ENCODE measurements around the gene CYTH3. TPM values are rescaled to one million over a fixed set of nuclear protein-coding genes. Genes with fewer than 3 reads are reported as not detected.
"Not testable (repeated sequence)": the region's sequence is repeated elsewhere in the genome, so short reads cannot be mapped to it uniquely, and the experiment has no call there.

Gene CYTH3
- polyA plus RNA-seq, 1 donor (not counting 4 experiments of a cell fraction or from before 2014, with no cell fraction given): 28.4 TPM

DNA sequence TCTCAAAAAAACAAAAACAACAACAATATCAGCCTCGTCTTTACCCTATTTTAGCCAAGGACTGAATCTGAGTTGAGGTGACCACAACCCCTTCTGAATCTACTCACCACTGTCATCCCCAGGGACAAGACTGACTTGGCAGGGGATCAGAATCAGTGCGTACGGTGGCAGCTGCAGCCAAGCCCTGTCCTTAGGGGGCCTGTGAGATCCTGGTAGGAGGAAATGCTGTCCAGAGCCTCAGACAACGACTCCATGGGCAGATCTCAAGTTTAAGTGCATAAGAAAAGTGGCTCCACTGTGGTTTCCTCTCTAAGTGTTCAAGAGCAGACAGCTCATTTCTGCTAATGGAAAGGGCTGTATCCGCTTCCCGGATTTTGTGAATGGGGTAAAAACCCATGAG, 22.4 kb upstream of the CYTH3 start:
- no peak overlapping the region for H3K4me3 ChIP-seq (ENCODE audit: control insufficient read depth in 2 of 3, extremely low read depth in 1 of 3, insufficient read depth in 2 of 3, low read depth in 1 of 3, low read length in 3 of 3)
- no peaks in the 10 kb centered on the region for H3K9me1 ChIP-seq (ENCODE audit: control insufficient read depth, extremely low read depth, insufficient read depth, low read length)
- H3K79me2 ChIP-seq (ENCODE audit: control insufficient read depth, insufficient read depth, low read length): no peaks in the 10 kb centered on the region
- H3K4me1 ChIP-seq (ENCODE audit: control insufficient read depth, extremely low read depth, insufficient read depth, low read length): peaks cover 9% of the 10 kb centered on the region
- no peak overlapping the region for H2AFZ ChIP-seq (ENCODE audit: control insufficient read depth, low read length)
- dilution Hi-C loops (cut with MboI; ENCODE audit: extremely low pct_ligation_motif_present, low sequenced_read_pairs): no loop called here
- H3K36me3 ChIP-seq (ENCODE audit: control insufficient read depth in 2 of 2, extremely low read depth in 1 of 2, insufficient read depth in 2 of 2, low read length in 2 of 2): no peaks in the 10 kb centered on the region
- no peak overlapping the region for H3K9ac ChIP-seq (ENCODE audit: control insufficient read depth, extremely low read depth, insufficient read depth, low read length)
- H3K27ac ChIP-seq (ENCODE audit: control insufficient read depth, insufficient read depth, low read length): no peak overlapping the region
- no peak for TF ChIP-seq EZH2 (IDR thresholded peaks at IDR 0.05; ENCODE audit: low read length)
- no peaks in the 10 kb centered on the region for H3K9me3 ChIP-seq (ENCODE audit: control insufficient read depth, low read depth, low read length)
- H3K27me3 ChIP-seq (ENCODE audit: control insufficient read depth, extremely low read depth, insufficient read depth, low read length): no peaks in the 10 kb centered on the region
- DNase-seq (ENCODE audit: low read depth, low spot score) (no peak), FAIRE-seq (no peak)
- H4K20me1 ChIP-seq (ENCODE audit: control insufficient read depth, extremely low read depth, insufficient read depth, low read length): no peaks in the 10 kb centered on the region
- H3K4me2 ChIP-seq (ENCODE audit: control insufficient read depth, extremely low read depth, insufficient read depth, low read depth, low read length): no peak overlapping the region

DNA sequence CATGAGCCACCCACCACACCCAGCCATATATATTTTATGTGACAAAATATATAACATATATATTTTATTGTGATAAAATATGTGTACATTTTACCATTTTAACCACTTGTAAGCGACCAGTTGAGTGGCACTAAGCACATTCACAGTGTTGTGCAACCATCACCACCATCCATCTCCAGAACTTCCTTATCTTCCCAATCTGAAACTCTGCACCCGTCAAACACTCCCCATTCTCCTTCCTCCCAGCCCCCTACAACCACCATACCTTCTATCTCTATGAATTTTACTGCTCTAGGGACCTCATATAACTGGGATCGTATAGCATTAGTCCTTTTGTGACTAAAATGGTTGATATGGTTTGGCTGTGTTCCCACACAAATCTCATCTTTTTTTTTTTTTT, 20.8 kb upstream of the CYTH3 start:
- H3K9me1 ChIP-seq (ENCODE audit: control insufficient read depth, extremely low read depth, insufficient read depth, low read length): no peaks in the 10 kb centered on the region
- no peak overlapping the region for H3K4me3 ChIP-seq (ENCODE audit: control insufficient read depth in 2 of 3, extremely low read depth in 1 of 3, insufficient read depth in 2 of 3, low read depth in 1 of 3, low read length in 3 of 3)
- no peaks in the 10 kb centered on the region for H3K27me3 ChIP-seq (ENCODE audit: control insufficient read depth, extremely low read depth, insufficient read depth, low read length)
- peaks cover 9% of the 10 kb centered on the region for H3K4me1 ChIP-seq (ENCODE audit: control insufficient read depth, extremely low read depth, insufficient read depth, low read length)
- FAIRE-seq (no peak), DNase-seq (ENCODE audit: low read depth, low spot score) (no peak)
- TF ChIP-seq, protein P1, sequence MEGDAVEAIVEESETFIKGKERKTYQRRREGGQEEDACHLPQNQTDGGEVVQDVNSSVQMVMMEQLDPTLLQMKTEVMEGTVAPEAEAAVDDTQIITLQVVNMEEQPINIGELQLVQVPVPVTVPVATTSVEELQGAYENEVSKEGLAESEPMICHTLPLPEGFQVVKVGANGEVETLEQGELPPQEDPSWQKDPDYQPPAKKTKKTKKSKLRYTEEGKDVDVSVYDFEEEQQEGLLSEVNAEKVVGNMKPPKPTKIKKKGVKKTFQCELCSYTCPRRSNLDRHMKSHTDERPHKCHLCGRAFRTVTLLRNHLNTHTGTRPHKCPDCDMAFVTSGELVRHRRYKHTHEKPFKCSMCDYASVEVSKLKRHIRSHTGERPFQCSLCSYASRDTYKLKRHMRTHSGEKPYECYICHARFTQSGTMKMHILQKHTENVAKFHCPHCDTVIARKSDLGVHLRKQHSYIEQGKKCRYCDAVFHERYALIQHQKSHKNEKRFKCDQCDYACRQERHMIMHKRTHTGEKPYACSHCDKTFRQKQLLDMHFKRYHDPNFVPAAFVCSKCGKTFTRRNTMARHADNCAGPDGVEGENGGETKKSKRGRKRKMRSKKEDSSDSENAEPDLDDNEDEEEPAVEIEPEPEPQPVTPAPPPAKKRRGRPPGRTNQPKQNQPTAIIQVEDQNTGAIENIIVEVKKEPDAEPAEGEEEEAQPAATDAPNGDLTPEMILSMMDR (optimal IDR thresholded peaks at IDR 0.05 in 1 of 3, IDR thresholded peaks at IDR 0.05 in 1 of 3, conservative IDR thresholded peaks at IDR 0.05 in 1 of 3; ENCODE audit: extremely low read depth in 1 of 3, insufficient read depth in 2 of 3, low read length in 3 of 3): no peak
- no peak for TF ChIP-seq EZH2 (IDR thresholded peaks at IDR 0.05; ENCODE audit: low read length)
- dilution Hi-C loops (cut with MboI; ENCODE audit: extremely low pct_ligation_motif_present, low sequenced_read_pairs): no loop called here
- H3K9ac ChIP-seq (ENCODE audit: control insufficient read depth, extremely low read depth, insufficient read depth, low read length): no peak overlapping the region
- H2AFZ ChIP-seq (ENCODE audit: control insufficient read depth, low read length): no peak overlapping the region
- no peak overlapping the region for H3K4me2 ChIP-seq (ENCODE audit: control insufficient read depth, extremely low read depth, insufficient read depth, low read depth, low read length)
- no peak overlapping the region for H3K27ac ChIP-seq (ENCODE audit: control insufficient read depth, insufficient read depth, low read length)
- no peaks in the 10 kb centered on the region for H3K9me3 ChIP-seq (ENCODE audit: control insufficient read depth, low read depth, low read length)
- H4K20me1 ChIP-seq (ENCODE audit: control insufficient read depth, extremely low read depth, insufficient read depth, low read length): no peaks in the 10 kb centered on the region
- no peaks in the 10 kb centered on the region for H3K79me2 ChIP-seq (ENCODE audit: control insufficient read depth, insufficient read depth, low read length)
- no peaks in the 10 kb centered on the region for H3K36me3 ChIP-seq (ENCODE audit: control insufficient read depth in 2 of 2, extremely low read depth in 1 of 2, insufficient read depth in 2 of 2, low read length in 2 of 2)

DNA sequence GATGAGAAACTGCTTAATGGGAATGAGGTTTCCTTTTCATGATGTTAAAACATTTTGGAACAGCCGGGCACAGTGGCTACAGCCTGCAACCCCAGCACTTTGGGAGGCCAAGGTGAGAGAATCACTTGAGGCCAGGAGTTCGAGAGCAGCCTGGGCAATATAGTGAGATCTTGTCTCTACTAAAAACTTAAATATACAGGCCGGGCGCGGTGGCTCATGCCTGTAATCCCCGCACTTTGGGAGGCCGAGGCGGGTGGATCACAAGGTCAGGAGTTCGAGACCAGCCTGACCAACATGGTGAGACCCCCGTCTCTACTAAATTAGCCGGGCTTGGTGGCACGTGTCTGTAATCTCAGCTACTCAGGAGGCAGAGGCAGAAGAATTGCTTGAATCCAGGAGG, 19.5 kb upstream of the CYTH3 start:
- H3K79me2 ChIP-seq (ENCODE audit: control insufficient read depth, insufficient read depth, low read length); H3K4me1 ChIP-seq (ENCODE audit: control insufficient read depth, extremely low read depth, insufficient read depth, low read length); H3K9me3 ChIP-seq (ENCODE audit: control insufficient read depth, low read depth, low read length); H3K9me1 ChIP-seq (ENCODE audit: control insufficient read depth, extremely low read depth, insufficient read depth, low read length); H3K9ac ChIP-seq (ENCODE audit: control insufficient read depth, extremely low read depth, insufficient read depth, low read length); H3K27me3 ChIP-seq (ENCODE audit: control insufficient read depth, extremely low read depth, insufficient read depth, low read length); H3K4me3 ChIP-seq (ENCODE audit: control insufficient read depth in 2 of 3, extremely low read depth in 1 of 3, insufficient read depth in 2 of 3, low read depth in 1 of 3, low read length in 3 of 3); H3K4me2 ChIP-seq (ENCODE audit: control insufficient read depth, extremely low read depth, insufficient read depth, low read depth, low read length); H3K27ac ChIP-seq (ENCODE audit: control insufficient read depth, insufficient read depth, low read length); H3K36me3 ChIP-seq (ENCODE audit: control insufficient read depth in 2 of 2, extremely low read depth in 1 of 2, insufficient read depth in 2 of 2, low read length in 2 of 2); DNase-seq (ENCODE audit: low read depth, low spot score); dilution Hi-C loops (cut with MboI; ENCODE audit: extremely low pct_ligation_motif_present, low sequenced_read_pairs); H4K20me1 ChIP-seq (ENCODE audit: control insufficient read depth, extremely low read depth, insufficient read depth, low read length); H2AFZ ChIP-seq (ENCODE audit: control insufficient read depth, low read length); FAIRE-seq: not testable (repeated sequence)
